Measurements from ENCODE around the gene DSCAML1. TPM values are rescaled to one million over a fixed set of nuclear protein-coding genes. Genes with fewer than 3 reads are reported as not detected.
"Not testable (repeated sequence)": the region's sequence is repeated elsewhere in the genome, so short reads cannot be mapped to it uniquely, and the experiment has no call there.

DSCAML1 gene
- total RNA-seq, 2 experiments from 2014 or later, result 0.29 to 0.67 TPM

- Mint-ChIP-seq H3K36me3 (no peaks in the 10 kb centered on the region), H3K9me3 (no peaks in the 10 kb centered on the region), H3K4me3 (no peak overlapping the region), H3K27me3 (no peaks in the 10 kb centered on the region), H3K4me1 (ENCODE audit: low read depth) (no peaks in the 10 kb centered on the region), H3K27ac (no peak overlapping the region)
- ChIA-PET CTCF (interaction anchor here (1.1 to 1.4 kb wide), 2 partner anchors 17 to 156 kb away, joined by 3 to 4 read pairs; no protein-coding TSS in a partner anchor), POLR2A (no interaction called here)
- DNase-seq, result no peak
- intact Hi-C loops (cut with micrococcal nuclease), result no loop called here
Measured at GRCh38 chr11:117464778-117465177, 332.2 kb downstream of the DSCAML1 start.

DNA sequence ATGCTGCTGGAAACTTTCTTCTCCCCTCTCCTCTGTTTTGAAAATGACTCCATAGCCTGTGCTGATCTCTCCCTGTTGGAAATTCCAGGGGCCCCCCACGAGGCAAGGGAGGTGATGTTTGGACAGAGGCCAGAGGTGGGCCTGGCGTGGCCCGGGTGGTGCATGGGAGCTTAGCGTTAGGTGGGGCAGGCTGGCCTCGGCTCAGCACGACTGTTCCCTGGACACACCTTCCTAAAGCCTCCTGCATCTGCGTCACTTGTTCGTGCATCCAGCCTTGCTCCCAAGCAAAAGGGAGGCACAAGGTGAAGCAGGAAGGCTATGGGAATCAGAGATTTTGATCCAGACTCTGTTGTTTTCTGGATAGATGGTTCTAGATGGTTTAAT lies 334.2 kb downstream of the DSCAML1 start:
- Mint-ChIP-seq H3K4me1 (ENCODE audit: low read depth) (peaks cover 11% of the 10 kb centered on the region), H3K36me3 (no peaks in the 10 kb centered on the region), H3K27ac (no peak overlapping the region), H3K4me3 (no peak overlapping the region), H3K9me3 (no peaks in the 10 kb centered on the region), H3K27me3 (no peaks in the 10 kb centered on the region)
- DNase-seq, result no peak
- POLR2A ChIA-PET, result no interaction called here
- intact Hi-C loops (cut with micrococcal nuclease), result no loop called here
- CTCF ChIA-PET, result interaction anchor here (1.4 to 1.9 kb wide), 1 partner anchor 37 kb away, joined by 6 to 7 read pairs; no protein-coding TSS in a partner anchor

GRCh38 chr11:117462183-117462863 lies 334.7 kb downstream of the DSCAML1 start:
- CTCF ChIA-PET, result interaction anchor here (1.9 kb wide), 1 partner anchor 36 kb away, joined by 6 read pairs; no protein-coding TSS in a partner anchor
- Mint-ChIP-seq H3K4me1 (ENCODE audit: low read depth) (peaks cover 16% of the 10 kb centered on the region), H3K36me3 (no peaks in the 10 kb centered on the region), H3K27ac (no peak overlapping the region), H3K4me3 (no peak overlapping the region), H3K27me3 (no peaks in the 10 kb centered on the region), H3K9me3 (no peaks in the 10 kb centered on the region)
- intact Hi-C loops (cut with micrococcal nuclease), result no loop called here
- no peak for DNase-seq
- POLR2A ChIA-PET, result no interaction called here

- ChIA-PET POLR2A (no interaction called here), CTCF (interaction anchor here (1.9 kb wide), 1 partner anchor 35 kb away, joined by 6 read pairs; no protein-coding TSS in a partner anchor)
- intact Hi-C loops (cut with micrococcal nuclease), result no loop called here
- no peaks in the 10 kb centered on the region for H3K27me3 Mint-ChIP-seq
- no peak overlapping the region for H3K27ac Mint-ChIP-seq
- DNase-seq, result no peak
- no peak overlapping the region for H3K4me3 Mint-ChIP-seq
- H3K36me3 Mint-ChIP-seq, result no peaks in the 10 kb centered on the region
- peaks cover 20% of the 10 kb centered on the region for H3K4me1 Mint-ChIP-seq (ENCODE audit: low read depth)
- H3K9me3 Mint-ChIP-seq, result no peaks in the 10 kb centered on the region
Measured at GRCh38 chr11:117461396-117462182, 335.4 kb downstream of the DSCAML1 start.

DNA sequence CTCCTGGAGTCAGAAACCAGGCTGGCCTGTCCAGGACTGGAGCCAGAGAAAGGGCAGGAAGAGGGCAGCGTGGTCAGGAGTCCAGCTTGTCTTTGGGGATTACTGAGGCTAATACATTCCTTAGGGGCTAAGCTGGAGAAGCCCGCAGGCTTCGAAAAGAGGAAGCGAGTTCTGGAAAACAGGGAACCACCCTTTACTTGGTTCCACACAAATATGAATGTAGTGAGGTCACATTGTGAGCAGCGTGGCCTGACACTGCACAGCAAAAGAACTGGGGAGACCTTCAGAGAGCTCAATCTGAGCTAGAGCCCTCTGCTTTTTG lies 337.1 kb downstream of the DSCAML1 start:
- Mint-ChIP-seq H3K36me3 (peaks cover 4% of the 10 kb centered on the region), H3K27me3 (peaks cover 3% of the 10 kb centered on the region), H3K9me3 (peaks cover 3% of the 10 kb centered on the region), H3K4me1 (ENCODE audit: low read depth) (peaks cover 31% of the 10 kb centered on the region), H3K4me3 (no peak overlapping the region), H3K27ac (no peak overlapping the region)
- POLR2A ChIA-PET, result no interaction called here
- intact Hi-C loops (cut with micrococcal nuclease), result loop anchor here (5.0 kb wide), 3 partner anchors 228 to 542 kb away; partner anchors contain the start of genes PCSK7 and RNF214
- CTCF ChIA-PET, result interaction anchor here (0.5 to 1.4 kb wide), 3 partner anchors 19 to 366 kb away, joined by 3 to 6 read pairs (median 4); no protein-coding TSS in a partner anchor
- DNase-seq, result no peak

DNA sequence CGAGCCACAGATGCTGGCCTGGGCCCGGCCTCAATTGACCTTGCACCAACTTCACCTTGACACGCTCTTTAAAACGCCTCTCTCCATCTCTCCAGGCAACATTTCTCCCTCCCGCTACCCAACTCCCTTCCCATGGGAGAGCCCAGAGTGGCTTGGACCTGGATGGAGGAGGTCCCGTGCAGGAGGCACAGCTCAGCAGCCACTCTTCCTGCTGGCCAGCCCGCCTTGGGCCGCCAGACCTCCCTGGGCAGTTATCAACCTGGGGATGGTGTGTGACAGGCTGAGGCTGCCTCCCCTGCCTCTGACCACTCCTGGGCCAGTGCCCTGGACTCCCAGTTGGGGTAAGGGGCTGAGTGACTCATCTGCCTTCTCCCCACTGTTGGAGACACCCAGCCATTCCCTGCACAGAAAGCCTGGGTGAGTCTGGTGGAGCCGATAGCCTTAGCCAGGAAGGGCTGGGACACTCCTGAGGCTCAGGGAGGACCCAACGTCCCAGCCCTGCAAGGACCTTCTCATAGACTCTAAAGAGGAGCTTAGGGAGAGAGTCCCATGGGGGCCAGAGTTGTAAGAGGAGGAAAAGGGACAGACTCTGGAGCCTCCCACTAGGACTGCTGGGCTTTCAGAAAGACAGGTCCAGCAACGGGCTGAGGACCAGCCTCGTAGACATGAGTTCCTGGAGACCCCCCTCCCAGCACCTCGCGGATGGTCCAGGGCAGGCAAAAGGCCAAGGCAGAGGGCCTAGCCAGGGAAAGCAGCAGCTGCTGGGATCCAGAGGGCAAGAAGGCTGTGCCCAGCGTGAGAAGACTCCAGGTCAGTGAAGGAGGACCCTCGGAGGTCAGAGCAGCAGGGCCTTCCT lies 337.7 kb downstream of the DSCAML1 start:
- ChIA-PET POLR2A (no interaction called here), CTCF (interaction anchor here (1.4 kb wide), 1 partner anchor 33 kb away, joined by 6 read pairs; no protein-coding TSS in a partner anchor)
- Mint-ChIP-seq H3K4me3 (no peak overlapping the region), H3K36me3 (peaks cover 9% of the 10 kb centered on the region), H3K27me3 (peaks cover 5% of the 10 kb centered on the region), H3K4me1 (ENCODE audit: low read depth) (peaks cover 31% of the 10 kb centered on the region), H3K9me3 (peaks cover 9% of the 10 kb centered on the region), H3K27ac (no peak overlapping the region)
- DNase-seq, result no peak
- intact Hi-C loops (cut with micrococcal nuclease), result loop anchor here (5.0 kb wide), 3 partner anchors 227 to 543 kb away; partner anchors contain the start of genes PCSK7 and RNF214

- Mint-ChIP-seq H3K27me3 (peaks cover 10% of the 10 kb centered on the region), H3K4me1 (ENCODE audit: low read depth) (peaks cover 31% of the 10 kb centered on the region), H3K36me3 (peaks cover 14% of the 10 kb centered on the region), H3K4me3 (peak overlapping the region; percentile 30), H3K9me3 (peaks cover 16% of the 10 kb centered on the region), H3K27ac (peak overlapping the region; percentile 66)
- ChIA-PET CTCF (interaction anchor here (1.3 to 1.4 kb wide), 3 partner anchors 8 to 163 kb away, joined by 3 to 6 read pairs (median 4); no protein-coding TSS in a partner anchor), POLR2A (no interaction called here)
- DNase-seq, result peak; percentile 84
- intact Hi-C loops (cut with micrococcal nuclease), result loop anchor here (1.0 to 5.0 kb wide), 4 partner anchors 152 to 544 kb away; partner anchors contain the start of genes PCSK7 and RNF214
Measured at GRCh38 chr11:117458275-117459122, 338.5 kb downstream of the DSCAML1 start.

- H3K4me1 Mint-ChIP-seq (ENCODE audit: low read depth), result peaks cover 31% of the 10 kb centered on the region
- no peak for DNase-seq
- POLR2A ChIA-PET, result no interaction called here
- peak overlapping the region; percentile 30 for H3K4me3 Mint-ChIP-seq
- H3K27ac Mint-ChIP-seq, result peak overlapping the region; percentile 66
- intact Hi-C loops (cut with micrococcal nuclease), result loop anchor here (1.0 to 5.0 kb wide), 4 partner anchors 152 to 544 kb away; partner anchors contain the start of genes PCSK7 and RNF214
- peaks cover 10% of the 10 kb centered on the region for H3K27me3 Mint-ChIP-seq
- CTCF ChIA-PET, result interaction anchor here (1.3 to 1.4 kb wide), 3 partner anchors 8 to 164 kb away, joined by 3 to 6 read pairs (median 4); no protein-coding TSS in a partner anchor
- peaks cover 18% of the 10 kb centered on the region for H3K9me3 Mint-ChIP-seq
- H3K36me3 Mint-ChIP-seq, result peaks cover 16% of the 10 kb centered on the region
Measured at GRCh38 chr11:117457835-117458234, 339.2 kb downstream of the DSCAML1 start.

GRCh38 chr11:117457031-117457785 lies 339.8 kb downstream of the DSCAML1 start:
- H3K9me3 Mint-ChIP-seq, result peaks cover 18% of the 10 kb centered on the region
- peak overlapping the region; percentile 88 for H3K27ac Mint-ChIP-seq
- peaks cover 16% of the 10 kb centered on the region for H3K36me3 Mint-ChIP-seq
- H3K27me3 Mint-ChIP-seq, result peaks cover 10% of the 10 kb centered on the region
- no peak for DNase-seq
- H3K4me3 Mint-ChIP-seq, result peak overlapping the region; percentile 24
- ChIA-PET POLR2A (interaction anchor here (0.6 kb wide), 1 partner anchor 130 kb away, joined by 3 read pairs; no protein-coding TSS in a partner anchor), CTCF (interaction anchor here (0.7 to 1.6 kb wide), 5 partner anchors 9 to 364 kb away, joined by 3 to 6 read pairs (median 3); no protein-coding TSS in a partner anchor)
- intact Hi-C loops (cut with micrococcal nuclease), result loop anchor here (5.0 kb wide), 3 partner anchors 225 to 545 kb away; partner anchors contain the start of genes PCSK7 and RNF214
- H3K4me1 Mint-ChIP-seq (ENCODE audit: low read depth), result peaks cover 31% of the 10 kb centered on the region

DNA sequence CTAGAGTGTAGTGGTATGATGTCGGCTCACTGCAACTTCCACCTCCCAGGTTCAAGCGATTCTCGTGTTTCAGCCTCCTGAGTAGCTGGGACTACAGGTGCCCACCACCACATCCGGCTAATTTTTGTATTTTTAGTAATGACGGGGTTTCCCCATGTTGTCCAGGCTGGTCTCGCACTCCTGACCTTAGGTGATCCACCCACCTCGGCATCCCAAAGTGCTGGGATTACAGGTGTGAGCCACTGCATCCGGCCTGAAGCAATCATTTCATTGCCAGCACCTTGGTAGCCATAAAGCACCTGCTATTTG lies 340.3 kb downstream of the DSCAML1 start:
- H3K27ac Mint-ChIP-seq, result peak overlapping the region; percentile 88

More for the DNA sequence above, 340.3 kb downstream of the DSCAML1 start:
- ChIA-PET CTCF (interaction anchor here (0.5 to 1.6 kb wide), 7 partner anchors 12 to 365 kb away, joined by 3 to 8 read pairs (median 4); no protein-coding TSS in a partner anchor), POLR2A (interaction anchor here (0.6 kb wide), 1 partner anchor 129 kb away, joined by 3 read pairs; no protein-coding TSS in a partner anchor)
- intact Hi-C loops (cut with micrococcal nuclease), result loop anchor here (1.0 to 5.0 kb wide), 4 partner anchors 18 to 546 kb away; partner anchors contain the start of genes PCSK7 and RNF214
- H3K4me3 Mint-ChIP-seq, DNase-seq, H3K27me3 Mint-ChIP-seq: not testable (repeated sequence)
- Mint-ChIP-seq H3K36me3 (peaks cover 16% of the 10 kb centered on the region), H3K9me3 (peaks cover 18% of the 10 kb centered on the region), H3K4me1 (ENCODE audit: low read depth) (peaks cover 31% of the 10 kb centered on the region)
